ENCODE results near the gene TMEM187.

Gene TMEM187

GRCh38 chrX:153966283-153966688 is 6.3 kb upstream of the TMEM187 start:
- Histone ChIP-seq H3K4me2 (ENCODE audit: insufficient read depth, low read length) (peak overlapping the region; percentile 67), H2AFZ (ENCODE audit: low read depth, low read length) (no peak overlapping the region), H4K20me1 (ENCODE audit: insufficient read depth, low read length) (peaks cover 86% of the 10 kb centered on the region), H3K9ac (ENCODE audit: low read depth, low read length) (0 out of 2 replicates have a peak overlapping the region, but pooled peaks have one; percentile 99), H3K79me2 (ENCODE audit: insufficient read depth, low read length) (peaks cover 98% of the 10 kb centered on the region), H3K4me3 (ENCODE audit: low read depth in 1 of 2, low read length in 2 of 2) (peak overlapping the region in 1 of 2 experiments; percentile 90; a peak in 1 of 4 replicates), H3K27ac (ENCODE audit: low read length) (peak overlapping the region; percentile 96; the same call in 1 of the 2 replicates), H3K36me3 (ENCODE audit: insufficient read depth, low read length) (peaks cover 84% of the 10 kb centered on the region), H3K27me3 (ENCODE audit: insufficient read depth, low read length, poor library complexity) (no peaks in the 10 kb centered on the region), H3K9me3 (ENCODE audit: insufficient read depth, low read length, severe bottlenecking) (no peaks in the 10 kb centered on the region), H3K4me1 (ENCODE audit: insufficient read depth, low read length) (peaks cover 33% of the 10 kb centered on the region)
- ATAC-seq (ENCODE audit: insufficient read depth, low read depth), result no peak
- no peak for DNase-seq
- TF ChIP-seq CTCF (IDR thresholded peaks at IDR 0.05; ENCODE audit: borderline replicate concordance, extremely low read depth, low read length, poor library complexity, severe bottlenecking), result no peak
- no peak for TF ChIP-seq EZH2 (IDR thresholded peaks at IDR 0.05; ENCODE audit: borderline replicate concordance, low read depth, low read length, severe bottlenecking)

GRCh38 chrX:153966841-153967535 is 5.6 kb upstream of the TMEM187 start:
- Histone ChIP-seq H3K36me3 (ENCODE audit: insufficient read depth, low read length) (peaks cover 77% of the 10 kb centered on the region), H2AFZ (ENCODE audit: low read depth, low read length) (no peak overlapping the region), H4K20me1 (ENCODE audit: insufficient read depth, low read length) (peaks cover 79% of the 10 kb centered on the region), H3K9ac (ENCODE audit: low read depth, low read length) (peak overlapping the region; percentile 99; the same call in 1 of the 2 replicates), H3K27ac (ENCODE audit: low read length) (peak overlapping the region; percentile 96), H3K4me3 (ENCODE audit: low read depth in 1 of 2, low read length in 2 of 2) (peak overlapping the region in 1 of 2 experiments; percentile 90; a peak in 2 of 4 replicates), H3K27me3 (ENCODE audit: insufficient read depth, low read length, poor library complexity) (no peaks in the 10 kb centered on the region), H3K9me3 (ENCODE audit: insufficient read depth, low read length, severe bottlenecking) (no peaks in the 10 kb centered on the region), H3K4me2 (ENCODE audit: insufficient read depth, low read length) (peak overlapping the region; percentile 67), H3K4me1 (ENCODE audit: insufficient read depth, low read length) (peaks cover 33% of the 10 kb centered on the region), H3K79me2 (ENCODE audit: insufficient read depth, low read length) (peaks cover 94% of the 10 kb centered on the region)
- TF ChIP-seq CTCF (IDR thresholded peaks at IDR 0.05; ENCODE audit: borderline replicate concordance, extremely low read depth, low read length, poor library complexity, severe bottlenecking), result no peak
- no peak for TF ChIP-seq EZH2 (IDR thresholded peaks at IDR 0.05; ENCODE audit: borderline replicate concordance, low read depth, low read length, severe bottlenecking)
- ATAC-seq (ENCODE audit: insufficient read depth, low read depth) (no peak), DNase-seq (no peak)

GRCh38 chrX:153967536-153968224 is 4.9 kb upstream of the TMEM187 start:
- Histone ChIP-seq H3K27ac (ENCODE audit: low read length) (peak overlapping the region; percentile 96), H3K4me1 (ENCODE audit: insufficient read depth, low read length) (peaks cover 33% of the 10 kb centered on the region), H2AFZ (ENCODE audit: low read depth, low read length) (no peak overlapping the region), H3K79me2 (ENCODE audit: insufficient read depth, low read length) (peaks cover 87% of the 10 kb centered on the region), H3K4me3 (ENCODE audit: low read depth in 1 of 2, low read length in 2 of 2) (peak overlapping the region in 1 of 2 experiments; percentile 90; a peak in 3 of 4 replicates), H3K27me3 (ENCODE audit: insufficient read depth, low read length, poor library complexity) (no peaks in the 10 kb centered on the region), H3K9me3 (ENCODE audit: insufficient read depth, low read length, severe bottlenecking) (no peaks in the 10 kb centered on the region), H3K36me3 (ENCODE audit: insufficient read depth, low read length) (peaks cover 70% of the 10 kb centered on the region), H4K20me1 (ENCODE audit: insufficient read depth, low read length) (peaks cover 72% of the 10 kb centered on the region), H3K4me2 (ENCODE audit: insufficient read depth, low read length) (peak overlapping the region; percentile 67), H3K9ac (ENCODE audit: low read depth, low read length) (peak overlapping the region; percentile 99)
- no peak for DNase-seq
- TF ChIP-seq CTCF (IDR thresholded peaks at IDR 0.05; ENCODE audit: borderline replicate concordance, extremely low read depth, low read length, poor library complexity, severe bottlenecking) (no peak), EZH2 (IDR thresholded peaks at IDR 0.05; ENCODE audit: borderline replicate concordance, low read depth, low read length, severe bottlenecking) (no peak)
- no peak for ATAC-seq (ENCODE audit: insufficient read depth, low read depth)

Data from DND-41 (cell line).